HL-60 (cell line): Measurements from ENCODE around the gene KARS1.

Source experiments
- DNase-seq, 2 experiments: peaks; one replicate each; pipeline ENCODE4 v3.0.0-alpha.2; 2010 to 2020; ENCODE audit warnings: low read depth in 1 of 2, low spot score in 1 of 2
- H3K27ac ChIP-seq: fragments of 250-450 bp; sonication (Bioruptor Pico); replicated peaks from 2 replicates; pipeline ENCODE4 v1.5.1; 2020; ENCODE audit warnings: mild to moderate bottlenecking, moderate library complexity
- H3K27me3 ChIP-seq: fragments of 250-450 bp; sonication (Bioruptor Pico); 2 replicates; pipeline ENCODE4 v1.5.1; 2021; ENCODE audit warnings: mild to moderate bottlenecking, moderate library complexity; ENCODE audit not compliant: insufficient read depth, poor library complexity, severe bottlenecking
- H3K4me3 ChIP-seq: replicated peaks from 2 replicates; pipeline ENCODE4 v1.5.1; 2011; ENCODE audit warnings: mild to moderate bottlenecking, control low read depth, low read length; ENCODE audit not compliant: insufficient read depth
- GABPA ChIP-seq: IDR thresholded peaks from 2 replicates; pipeline ENCODE4 v1.6.1; 2012; ENCODE audit warnings: low read depth
- POLR2AphosphoS5 ChIP-seq: IDR thresholded peaks from 2 replicates; pipeline ENCODE4 v1.6.1; 2012; ENCODE audit warnings: low read depth
- SPI1 ChIP-seq: IDR thresholded peaks from 2 replicates; pipeline ENCODE4 v1.6.1; 2012; ENCODE audit warnings: low read depth, mild to moderate bottlenecking, borderline replicate concordance
- TF ChIP-seq, protein P1 (sequence below): IDR thresholded peaks from 2 replicates; pipeline ENCODE4 v1.6.1; 2012; ENCODE audit warnings: low read depth; ENCODE audit not compliant: insufficient replicate concordance
- TF ChIP-seq, protein P2 (sequence below): IDR thresholded peaks from one replicate; pipeline ENCODE4 v1.5.1; 2011; ENCODE audit warnings: low read length, control low read depth, inconsistent platforms; ENCODE audit not compliant: insufficient read depth

Gene KARS1

GRCh38 chr16:75618780-75619179 is 28.7 kb downstream of the KARS1 start:
- TF ChIP-seq POLR2AphosphoS5 (no peak), SPI1 (no peak), GABPA (no peak)
- TF ChIP-seq, protein P1, sequence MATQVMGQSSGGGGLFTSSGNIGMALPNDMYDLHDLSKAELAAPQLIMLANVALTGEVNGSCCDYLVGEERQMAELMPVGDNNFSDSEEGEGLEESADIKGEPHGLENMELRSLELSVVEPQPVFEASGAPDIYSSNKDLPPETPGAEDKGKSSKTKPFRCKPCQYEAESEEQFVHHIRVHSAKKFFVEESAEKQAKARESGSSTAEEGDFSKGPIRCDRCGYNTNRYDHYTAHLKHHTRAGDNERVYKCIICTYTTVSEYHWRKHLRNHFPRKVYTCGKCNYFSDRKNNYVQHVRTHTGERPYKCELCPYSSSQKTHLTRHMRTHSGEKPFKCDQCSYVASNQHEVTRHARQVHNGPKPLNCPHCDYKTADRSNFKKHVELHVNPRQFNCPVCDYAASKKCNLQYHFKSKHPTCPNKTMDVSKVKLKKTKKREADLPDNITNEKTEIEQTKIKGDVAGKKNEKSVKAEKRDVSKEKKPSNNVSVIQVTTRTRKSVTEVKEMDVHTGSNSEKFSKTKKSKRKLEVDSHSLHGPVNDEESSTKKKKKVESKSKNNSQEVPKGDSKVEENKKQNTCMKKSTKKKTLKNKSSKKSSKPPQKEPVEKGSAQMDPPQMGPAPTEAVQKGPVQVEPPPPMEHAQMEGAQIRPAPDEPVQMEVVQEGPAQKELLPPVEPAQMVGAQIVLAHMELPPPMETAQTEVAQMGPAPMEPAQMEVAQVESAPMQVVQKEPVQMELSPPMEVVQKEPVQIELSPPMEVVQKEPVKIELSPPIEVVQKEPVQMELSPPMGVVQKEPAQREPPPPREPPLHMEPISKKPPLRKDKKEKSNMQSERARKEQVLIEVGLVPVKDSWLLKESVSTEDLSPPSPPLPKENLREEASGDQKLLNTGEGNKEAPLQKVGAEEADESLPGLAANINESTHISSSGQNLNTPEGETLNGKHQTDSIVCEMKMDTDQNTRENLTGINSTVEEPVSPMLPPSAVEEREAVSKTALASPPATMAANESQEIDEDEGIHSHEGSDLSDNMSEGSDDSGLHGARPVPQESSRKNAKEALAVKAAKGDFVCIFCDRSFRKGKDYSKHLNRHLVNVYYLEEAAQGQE = no peak
- TF ChIP-seq, protein P2, sequence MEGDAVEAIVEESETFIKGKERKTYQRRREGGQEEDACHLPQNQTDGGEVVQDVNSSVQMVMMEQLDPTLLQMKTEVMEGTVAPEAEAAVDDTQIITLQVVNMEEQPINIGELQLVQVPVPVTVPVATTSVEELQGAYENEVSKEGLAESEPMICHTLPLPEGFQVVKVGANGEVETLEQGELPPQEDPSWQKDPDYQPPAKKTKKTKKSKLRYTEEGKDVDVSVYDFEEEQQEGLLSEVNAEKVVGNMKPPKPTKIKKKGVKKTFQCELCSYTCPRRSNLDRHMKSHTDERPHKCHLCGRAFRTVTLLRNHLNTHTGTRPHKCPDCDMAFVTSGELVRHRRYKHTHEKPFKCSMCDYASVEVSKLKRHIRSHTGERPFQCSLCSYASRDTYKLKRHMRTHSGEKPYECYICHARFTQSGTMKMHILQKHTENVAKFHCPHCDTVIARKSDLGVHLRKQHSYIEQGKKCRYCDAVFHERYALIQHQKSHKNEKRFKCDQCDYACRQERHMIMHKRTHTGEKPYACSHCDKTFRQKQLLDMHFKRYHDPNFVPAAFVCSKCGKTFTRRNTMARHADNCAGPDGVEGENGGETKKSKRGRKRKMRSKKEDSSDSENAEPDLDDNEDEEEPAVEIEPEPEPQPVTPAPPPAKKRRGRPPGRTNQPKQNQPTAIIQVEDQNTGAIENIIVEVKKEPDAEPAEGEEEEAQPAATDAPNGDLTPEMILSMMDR = no peak
- H3K4me3 ChIP-seq = no peak overlapping the region
- H3K27ac ChIP-seq = no peak overlapping the region
- no peak for DNase-seq
- H3K27me3 ChIP-seq = no peaks in the 10 kb centered on the region

- H3K4me3 ChIP-seq = no peak overlapping the region
- H3K27me3 ChIP-seq = no peaks in the 10 kb centered on the region
- TF ChIP-seq SPI1 (no peak), GABPA (no peak), POLR2AphosphoS5 (no peak)
- TF ChIP-seq, protein P1 = no peak
- TF ChIP-seq, protein P2 = no peak
- no peak for DNase-seq
- H3K27ac ChIP-seq = no peak overlapping the region
Measured at GRCh38 chr16:75617121-75617520, 30.3 kb downstream of the KARS1 start.

DNA sequence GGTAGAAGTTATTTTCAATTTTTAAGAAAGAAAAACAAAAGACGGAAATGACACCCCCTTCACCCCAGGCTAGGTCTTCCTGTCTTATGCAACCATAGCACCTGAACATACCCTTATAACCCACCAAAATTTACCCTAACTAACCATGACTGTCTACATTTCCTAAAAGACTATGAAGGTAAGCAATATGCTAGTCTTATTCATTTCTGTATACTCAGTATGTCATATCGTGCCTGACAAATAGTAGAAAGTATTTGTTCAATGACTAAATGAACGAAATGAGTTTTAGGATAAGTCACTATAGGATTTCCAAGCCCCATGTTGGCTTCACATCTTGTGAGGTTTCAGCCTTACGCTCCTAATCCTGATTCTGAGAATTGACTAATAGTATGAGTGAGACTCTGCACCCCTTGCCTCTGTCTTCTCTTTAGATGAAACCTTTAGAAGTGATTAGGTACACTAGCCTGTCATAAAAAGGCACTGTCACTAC is 30.9 kb downstream of the KARS1 start:
- TF ChIP-seq SPI1 (no peak), GABPA (no peak), POLR2AphosphoS5 (no peak)
- TF ChIP-seq, protein P2 = no peak
- TF ChIP-seq, protein P1 = no peak
- Histone ChIP-seq H3K27me3 (no peaks in the 10 kb centered on the region), H3K27ac (no peak overlapping the region), H3K4me3 (no peak overlapping the region)
- DNase-seq = no peak
